ENCODE measurements around the gene PTPRD.
"Not testable (repeated sequence)": the region's sequence is repeated elsewhere in the genome, so short reads cannot be mapped to it uniquely, and the experiment has no call there.

Gene PTPRD

GRCh38 chr9:9341203-9341602, 1271.6 kb downstream of the PTPRD start:
- Histone ChIP-seq H4K91ac (ENCODE audit: low read depth, low read length) (no peak overlapping the region), H2BK120ac (ENCODE audit: insufficient read depth, low read length, poor library complexity) (no peak overlapping the region), H3K79me2 (ENCODE audit: control insufficient read depth, insufficient read depth, low read length, poor library complexity) (no peaks in the 10 kb centered on the region), H4K8ac (ENCODE audit: low read depth, low read length) (no peak overlapping the region), H3K79me1 (ENCODE audit: low read length) (no peaks in the 10 kb centered on the region), H3K23ac (ENCODE audit: low read length) (no peak overlapping the region), H2BK5ac (ENCODE audit: low read depth, low read length, poor library complexity) (no peak overlapping the region), H4K12ac (ENCODE audit: low read depth, low read length) (no peak overlapping the region), H3K27ac (ENCODE audit: low read depth, low read length) (no peak overlapping the region), H3K36me3 (ENCODE audit: control insufficient read depth in 1 of 2, insufficient read depth in 2 of 2, low read length in 2 of 2) (no peaks in the 10 kb centered on the region), H2AK5ac (ENCODE audit: low read length) (no peak overlapping the region), H3K4me3 (ENCODE audit: low read depth, low read length) (no peak overlapping the region), H3K9ac (ENCODE audit: low read length) (peak overlapping the region; percentile 53), H3K14ac (ENCODE audit: low read length) (no peak overlapping the region), H3K4me2 (ENCODE audit: low read length) (no peak overlapping the region), H2BK12ac (ENCODE audit: low read length) (no peak overlapping the region), H3K4me1 (ENCODE audit: control insufficient read depth in 1 of 2, insufficient read depth in 2 of 2, low read length in 2 of 2) (peaks cover 0 to 1% of the 10 kb centered on the region in 2 experiments), H2AFZ (ENCODE audit: insufficient read depth, low read length, poor library complexity) (no peak overlapping the region), H3K4ac (ENCODE audit: low read depth, low read length) (no peak overlapping the region), H3K27me3 (ENCODE audit: insufficient read depth, low read length) (no peaks in the 10 kb centered on the region), H3K9me3 (ENCODE audit: insufficient read depth, low read depth, low read length) (no peaks in the 10 kb centered on the region), H3K18ac (ENCODE audit: low read length) (no peak overlapping the region)
- no CpG with 5 or more reads among the region's 2 CpGs for WGBS (ENCODE audit: extremely low coverage, insufficient coverage, insufficient read length)
- no peak for DNase-seq

- Histone ChIP-seq H3K9me3 (ENCODE audit: insufficient read depth, low read depth, low read length) (no peaks in the 10 kb centered on the region), H3K27ac (ENCODE audit: low read depth, low read length) (no peak overlapping the region), H3K23ac (ENCODE audit: low read length) (no peak overlapping the region), H4K8ac (ENCODE audit: low read depth, low read length) (no peak overlapping the region), H4K91ac (ENCODE audit: low read depth, low read length) (no peak overlapping the region), H2BK12ac (ENCODE audit: low read length) (no peak overlapping the region), H2BK120ac (ENCODE audit: insufficient read depth, low read length, poor library complexity) (no peak overlapping the region), H4K12ac (ENCODE audit: low read depth, low read length) (no peak overlapping the region), H3K4me2 (ENCODE audit: low read length) (no peak overlapping the region), H2AFZ (ENCODE audit: insufficient read depth, low read length, poor library complexity) (no peak overlapping the region), H3K36me3 (ENCODE audit: control insufficient read depth in 1 of 2, insufficient read depth in 2 of 2, low read length in 2 of 2) (no peaks in the 10 kb centered on the region), H2AK5ac (ENCODE audit: low read length) (no peak overlapping the region), H3K4ac (ENCODE audit: low read depth, low read length) (no peak overlapping the region), H3K9ac (ENCODE audit: low read length) (no peak overlapping the region), H3K18ac (ENCODE audit: low read length) (no peak overlapping the region), H3K79me2 (ENCODE audit: control insufficient read depth, insufficient read depth, low read length, poor library complexity) (no peaks in the 10 kb centered on the region), H3K79me1 (ENCODE audit: low read length) (no peaks in the 10 kb centered on the region), H3K4me3 (ENCODE audit: low read depth, low read length) (no peak overlapping the region), H3K4me1 (ENCODE audit: control insufficient read depth in 1 of 2, insufficient read depth in 2 of 2, low read length in 2 of 2) (peaks cover 0 to 2% of the 10 kb centered on the region in 2 experiments), H3K27me3 (ENCODE audit: insufficient read depth, low read length) (no peaks in the 10 kb centered on the region), H3K14ac (ENCODE audit: low read length) (no peak overlapping the region), H2BK5ac (ENCODE audit: low read depth, low read length, poor library complexity) (no peak overlapping the region)
- no peak for DNase-seq
These were observed 1275.7 kb downstream of the PTPRD start for GRCh38 chr9:9337129-9337528.

GRCh38 chr9:9326749-9327148, 1286.1 kb downstream of the PTPRD start:
- Histone ChIP-seq H2AFZ (ENCODE audit: insufficient read depth, low read length, poor library complexity) (no peak overlapping the region), H4K91ac (ENCODE audit: low read depth, low read length) (no peak overlapping the region), H3K4ac (ENCODE audit: low read depth, low read length) (no peak overlapping the region), H3K79me2 (ENCODE audit: control insufficient read depth, insufficient read depth, low read length, poor library complexity) (no peaks in the 10 kb centered on the region), H3K79me1 (ENCODE audit: low read length) (no peaks in the 10 kb centered on the region), H3K27me3 (ENCODE audit: insufficient read depth, low read length) (no peaks in the 10 kb centered on the region), H3K27ac (ENCODE audit: low read depth, low read length) (no peak overlapping the region), H4K8ac (ENCODE audit: low read depth, low read length) (no peak overlapping the region), H3K9me3 (ENCODE audit: insufficient read depth, low read depth, low read length) (no peaks in the 10 kb centered on the region), H3K4me1 (ENCODE audit: control insufficient read depth in 1 of 2, insufficient read depth in 2 of 2, low read length in 2 of 2) (peaks cover 0 to 3% of the 10 kb centered on the region in 2 experiments), H3K14ac (ENCODE audit: low read length) (no peak overlapping the region), H3K23ac (ENCODE audit: low read length) (no peak overlapping the region), H3K18ac (ENCODE audit: low read length) (no peak overlapping the region), H2BK120ac (ENCODE audit: insufficient read depth, low read length, poor library complexity) (no peak overlapping the region), H3K4me3 (ENCODE audit: low read depth, low read length) (no peak overlapping the region), H3K36me3 (ENCODE audit: control insufficient read depth in 1 of 2, insufficient read depth in 2 of 2, low read length in 2 of 2) (no peaks in the 10 kb centered on the region), H2BK12ac (ENCODE audit: low read length) (no peak overlapping the region), H2BK5ac (ENCODE audit: low read depth, low read length, poor library complexity) (no peak overlapping the region), H4K12ac (ENCODE audit: low read depth, low read length) (no peak overlapping the region), H3K4me2 (ENCODE audit: low read length) (no peak overlapping the region), H2AK5ac (ENCODE audit: low read length) (no peak overlapping the region), H3K9ac (ENCODE audit: low read length) (no peak overlapping the region)
- DNase-seq = no peak

- Histone ChIP-seq H2AFZ (ENCODE audit: insufficient read depth, low read length, poor library complexity) (no peak overlapping the region), H3K4me3 (ENCODE audit: low read depth, low read length) (no peak overlapping the region), H3K9ac (ENCODE audit: low read length) (no peak overlapping the region), H3K79me2 (ENCODE audit: control insufficient read depth, insufficient read depth, low read length, poor library complexity) (no peaks in the 10 kb centered on the region), H3K27ac (ENCODE audit: low read depth, low read length) (no peak overlapping the region), H2BK12ac (ENCODE audit: low read length) (no peak overlapping the region), H3K4me2 (ENCODE audit: low read length) (no peak overlapping the region), H3K18ac (ENCODE audit: low read length) (no peak overlapping the region), H3K4me1 (ENCODE audit: control insufficient read depth in 1 of 2, insufficient read depth in 2 of 2, low read length in 2 of 2) (no peaks in the 10 kb centered on the region), H3K23ac (ENCODE audit: low read length) (no peak overlapping the region), H3K36me3 (ENCODE audit: control insufficient read depth in 1 of 2, insufficient read depth in 2 of 2, low read length in 2 of 2) (no peaks in the 10 kb centered on the region), H2BK5ac (ENCODE audit: low read depth, low read length, poor library complexity) (no peak overlapping the region), H4K12ac (ENCODE audit: low read depth, low read length) (no peak overlapping the region), H2BK120ac (ENCODE audit: insufficient read depth, low read length, poor library complexity) (no peak overlapping the region), H3K14ac (ENCODE audit: low read length) (no peak overlapping the region), H3K27me3 (ENCODE audit: insufficient read depth, low read length) (no peaks in the 10 kb centered on the region), H3K9me3 (ENCODE audit: insufficient read depth, low read depth, low read length) (no peaks in the 10 kb centered on the region), H4K8ac (ENCODE audit: low read depth, low read length) (no peak overlapping the region), H3K4ac (ENCODE audit: low read depth, low read length) (no peak overlapping the region), H4K91ac (ENCODE audit: low read depth, low read length) (no peak overlapping the region), H3K79me1 (ENCODE audit: low read length) (no peaks in the 10 kb centered on the region), H2AK5ac (ENCODE audit: low read length) (no peak overlapping the region)
- DNase-seq = no peak
- no CpG with 5 or more reads among the region's 2 CpGs for WGBS (ENCODE audit: extremely low coverage, insufficient coverage, insufficient read length)
These were observed 1293.8 kb downstream of the PTPRD start for GRCh38 chr9:9319007-9319406.

GRCh38 chr9:9310743-9311142, 1302.1 kb downstream of the PTPRD start:
- not testable (repeated sequence) for H3K4me2 ChIP-seq (ENCODE audit: low read length); H3K36me3 ChIP-seq (ENCODE audit: control insufficient read depth in 1 of 2, insufficient read depth in 2 of 2, low read length in 2 of 2); H3K4me1 ChIP-seq (ENCODE audit: control insufficient read depth in 1 of 2, insufficient read depth in 2 of 2, low read length in 2 of 2); H4K12ac ChIP-seq (ENCODE audit: low read depth, low read length); H3K9ac ChIP-seq (ENCODE audit: low read length); H4K8ac ChIP-seq (ENCODE audit: low read depth, low read length); H3K4ac ChIP-seq (ENCODE audit: low read depth, low read length); H3K14ac ChIP-seq (ENCODE audit: low read length); H2BK12ac ChIP-seq (ENCODE audit: low read length); H3K79me1 ChIP-seq (ENCODE audit: low read length); H2BK120ac ChIP-seq (ENCODE audit: insufficient read depth, low read length, poor library complexity); H3K27ac ChIP-seq (ENCODE audit: low read depth, low read length); DNase-seq; H4K91ac ChIP-seq (ENCODE audit: low read depth, low read length); H3K23ac ChIP-seq (ENCODE audit: low read length); H3K27me3 ChIP-seq (ENCODE audit: insufficient read depth, low read length); H3K9me3 ChIP-seq (ENCODE audit: insufficient read depth, low read depth, low read length); H2AK5ac ChIP-seq (ENCODE audit: low read length); H2BK5ac ChIP-seq (ENCODE audit: low read depth, low read length, poor library complexity); H2AFZ ChIP-seq (ENCODE audit: insufficient read depth, low read length, poor library complexity); H3K4me3 ChIP-seq (ENCODE audit: low read depth, low read length); H3K79me2 ChIP-seq (ENCODE audit: control insufficient read depth, insufficient read depth, low read length, poor library complexity); H3K18ac ChIP-seq (ENCODE audit: low read length)
- no CpG with 5 or more reads among the region's 7 CpGs for WGBS (ENCODE audit: extremely low coverage, insufficient coverage, insufficient read length)
